ENCODE measurements around the gene KRTAP9-1. TPM values are rescaled to one million over a fixed set of nuclear protein-coding genes. Genes with fewer than 3 reads are reported as not detected.

The KRTAP9-1 gene
- not detected in 2 replicates for total RNA-seq

GRCh38 chr17:41189837-41190318 lies at the start of gene KRTAP9-1:
Gene KRTAP9-1, plus strand, starts transcription at chr17:41189887. Its CDS starts 0 bp downstream, at chr17:41189887.

GRCh38 chr17:41140360-41141131 lies 49.1 kb upstream of the KRTAP9-1 start, which contains the start of gene KRTAP4-6:
Gene KRTAP4-6, minus strand, starts transcription at chr17:41140544. Its CDS starts 57 bp downstream, at chr17:41140487.

GRCh38 chr17:41149652-41149985 lies 40.1 kb upstream of the KRTAP9-1 start, which contains the start of gene KRTAP4-5:
Gene KRTAP4-5, minus strand, starts transcription at chr17:41149825. Its CDS starts 58 bp downstream, at chr17:41149767.

GRCh38 chr17:41160648-41161047 lies 29.0 kb upstream of the KRTAP9-1 start, which contains the start of gene KRTAP4-4:
Gene KRTAP4-4, minus strand, starts transcription at chr17:41160748. Its CDS starts 57 bp downstream, at chr17:41160691.

GRCh38 chr17:41168121-41168520 lies 21.6 kb upstream of the KRTAP9-1 start, which contains the start of gene KRTAP4-3:
Gene KRTAP4-3, minus strand, starts transcription at chr17:41168221. Its CDS starts 49 bp downstream, at chr17:41168172.

GRCh38 chr17:41177727-41178271 lies 11.9 kb upstream of the KRTAP9-1 start, which contains the start of gene KRTAP4-2:
Gene KRTAP4-2, minus strand, starts transcription at chr17:41178221. Its CDS starts 57 bp downstream, at chr17:41178164.

GRCh38 chr17:41184480-41184961 lies 5.2 kb upstream of the KRTAP9-1 start, which contains the start of gene KRTAP4-1:
Gene KRTAP4-1, minus strand, starts transcription at chr17:41184911. Its CDS starts 57 bp downstream, at chr17:41184854.

GRCh38 chr17:41226598-41227095 lies 37.0 kb downstream of the KRTAP9-1 start, which contains the start of gene KRTAP9-2:
Gene KRTAP9-2, plus strand, starts transcription at chr17:41226648. Its CDS starts 7 bp downstream, at chr17:41226655.

GRCh38 chr17:41232399-41233105 lies 42.9 kb downstream of the KRTAP9-1 start, which contains the start of gene KRTAP9-3:
Gene KRTAP9-3, plus strand, starts transcription at chr17:41232449. Its CDS starts 53 bp downstream, at chr17:41232502.

GRCh38 chr17:41237949-41238437 lies 48.3 kb downstream of the KRTAP9-1 start, which contains the start of gene KRTAP9-8:
Gene KRTAP9-8, plus strand, starts transcription at chr17:41237999. Its CDS starts 53 bp downstream, at chr17:41238052.

Other genes with a start within 250 kb of the KRTAP9-1 start
- not detected in 2 replicates for gene KRT39, start 222.9 kb upstream of the KRTAP9-1 start, total RNA-seq
- gene KRT40, start 205.6 kb upstream of the KRTAP9-1 start, total RNA-seq, result not detected in 2 replicates
- not detected in 2 replicates for gene KRTAP3-3, start 195.7 kb upstream of the KRTAP9-1 start, total RNA-seq
- not detected in 2 replicates for gene KRTAP3-2, start 190.0 kb upstream of the KRTAP9-1 start, total RNA-seq
- gene KRTAP3-1, start 180.8 kb upstream of the KRTAP9-1 start, total RNA-seq, result not detected in 2 replicates
- not detected in 2 replicates for gene KRTAP1-5, start 162.7 kb upstream of the KRTAP9-1 start, total RNA-seq
- not detected in 2 replicates for gene KRTAP1-4, start 159.7 kb upstream of the KRTAP9-1 start, total RNA-seq
- not detected in 2 replicates for gene KRTAP1-3, start 155.0 kb upstream of the KRTAP9-1 start, total RNA-seq
- not detected in 2 replicates for gene KRTAP1-1, start 148.4 kb upstream of the KRTAP9-1 start, total RNA-seq
- gene KRTAP2-1, start 142.6 kb upstream of the KRTAP9-1 start, total RNA-seq, result not detected in 2 replicates
- not detected in 2 replicates for gene KRTAP2-2, start 134.7 kb upstream of the KRTAP9-1 start, total RNA-seq
- not detected in 2 replicates for gene KRTAP2-3, start 129.8 kb upstream of the KRTAP9-1 start, total RNA-seq
- not detected in 2 replicates for gene KRTAP2-4, start 124.0 kb upstream of the KRTAP9-1 start, total RNA-seq
- gene KRTAP4-7, start 105.7 kb upstream of the KRTAP9-1 start, total RNA-seq, result not detected in 2 replicates
- not detected in 2 replicates for gene KRTAP4-8, start 91.7 kb upstream of the KRTAP9-1 start, total RNA-seq
- gene KRTAP4-16, start 87.7 kb upstream of the KRTAP9-1 start, total RNA-seq, result not detected in 2 replicates
- not detected in 2 replicates for gene KRTAP4-9, start 84.5 kb upstream of the KRTAP9-1 start, total RNA-seq
- not detected in 2 replicates for gene KRTAP4-11, start 71.5 kb upstream of the KRTAP9-1 start, total RNA-seq
- not detected in 2 replicates for gene KRTAP4-12, start 65.7 kb upstream of the KRTAP9-1 start, total RNA-seq
- not detected in 2 replicates for gene KRTAP4-6, start 49.3 kb upstream of the KRTAP9-1 start, total RNA-seq
- gene KRTAP4-5, start 40.1 kb upstream of the KRTAP9-1 start, total RNA-seq, result not detected in 2 replicates
- gene KRTAP4-4, start 29.1 kb upstream of the KRTAP9-1 start, total RNA-seq, result not detected in 2 replicates
- not detected in 2 replicates for gene KRTAP4-3, start 21.7 kb upstream of the KRTAP9-1 start, total RNA-seq
- gene KRTAP4-2, start 11.7 kb upstream of the KRTAP9-1 start, total RNA-seq, result not detected in 2 replicates
- gene KRTAP4-1, start 5.0 kb upstream of the KRTAP9-1 start, total RNA-seq, result not detected in 2 replicates
- gene KRTAP9-2, start 36.8 kb downstream of the KRTAP9-1 start, total RNA-seq, result not detected in 2 replicates
- gene KRTAP9-3, start 42.6 kb downstream of the KRTAP9-1 start, total RNA-seq, result not detected in 2 replicates
- not detected in 2 replicates for gene KRTAP9-8, start 48.1 kb downstream of the KRTAP9-1 start, total RNA-seq
- not detected in 2 replicates for gene KRTAP9-4, start 59.8 kb downstream of the KRTAP9-1 start, total RNA-seq
- gene KRTAP9-9, start 65.5 kb downstream of the KRTAP9-1 start, total RNA-seq, result not detected in 2 replicates
- not detected in 2 replicates for gene KRTAP9-6, start 75.5 kb downstream of the KRTAP9-1 start, total RNA-seq
- not detected in 2 replicates for gene KRTAP9-7, start 85.8 kb downstream of the KRTAP9-1 start, total RNA-seq
- not detected in 2 replicates for gene KRTAP29-1, start 113.0 kb downstream of the KRTAP9-1 start, total RNA-seq
- not detected in 2 replicates for gene KRTAP16-1, start 119.4 kb downstream of the KRTAP9-1 start, total RNA-seq
- not detected in 2 replicates for gene KRTAP17-1, start 125.8 kb downstream of the KRTAP9-1 start, total RNA-seq
- gene KRT33A, start 160.9 kb downstream of the KRTAP9-1 start, total RNA-seq, result not detected in 2 replicates
- not detected in 2 replicates for gene KRT33B, start 179.9 kb downstream of the KRTAP9-1 start, total RNA-seq
- not detected in 2 replicates for gene KRT34, start 192.4 kb downstream of the KRTAP9-1 start, total RNA-seq
- not detected in 2 replicates for gene KRT31, start 207.7 kb downstream of the KRTAP9-1 start, total RNA-seq
- gene KRT37, start 234.7 kb downstream of the KRTAP9-1 start, total RNA-seq, result not detected in 2 replicates

Measured in dermis lymphatic vessel endothelial cell (primary cell).